ENCODE results near the gene LDLRAD2. TPM values are rescaled to one million over a fixed set of nuclear protein-coding genes. Genes with fewer than 3 reads are reported as not detected.

The LDLRAD2 gene
- total RNA-seq, 1 donor from 2014 or later: 0.14 TPM

DNA sequence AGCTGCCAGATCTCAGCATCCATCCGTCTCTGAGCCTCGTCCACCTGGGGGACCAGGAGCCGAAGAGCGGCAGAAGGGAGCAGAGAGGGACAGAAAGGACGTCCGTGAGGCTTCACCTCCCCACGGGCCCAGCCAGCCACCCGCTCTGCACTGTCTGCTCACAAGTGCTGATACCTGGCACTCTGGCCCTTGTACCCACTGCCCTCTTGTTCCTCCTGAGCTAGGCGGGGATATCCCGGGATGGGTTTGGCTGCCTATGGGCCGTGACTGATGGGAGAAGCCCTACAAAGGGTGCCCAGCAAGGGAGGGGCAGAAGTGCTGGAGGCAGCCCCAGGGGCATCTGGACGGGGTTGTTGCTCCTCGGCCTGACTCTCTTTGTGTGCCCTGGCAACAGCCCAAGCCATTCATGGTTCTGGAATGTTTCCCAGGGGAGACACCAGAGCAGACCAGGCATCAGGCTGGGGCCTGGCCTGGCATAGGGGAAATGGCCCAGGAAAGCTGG is 57.6 kb downstream of the LDLRAD2 start:
- no peaks in the 10 kb centered on the region for H3K9me3 Mint-ChIP-seq (ENCODE audit: unreplicated experiment)
- Histone ChIP-seq H3K79me2 (ENCODE audit: insufficient read depth, low read length) (no peaks in the 10 kb centered on the region), H3K27ac (ENCODE audit: low read depth, low read length) (no peak overlapping the region), H4K20me1 (ENCODE audit: insufficient read depth, low read length) (peaks cover 43% of the 10 kb centered on the region), H3K27me3 (ENCODE audit: insufficient read depth, low read length) (no peaks in the 10 kb centered on the region), H3K4me1 (ENCODE audit: insufficient read depth, low read length) (peaks cover 13% of the 10 kb centered on the region), H3K4me3 (ENCODE audit: insufficient read depth, low read depth, low read length) (no peak overlapping the region), H3K36me3 (ENCODE audit: insufficient read depth, low read length) (peaks cover 10% of the 10 kb centered on the region), H3K4me2 (ENCODE audit: low read length) (peak overlapping the region; percentile 27), H3K9ac (ENCODE audit: low read length) (no peak overlapping the region), H3K9me3 (ENCODE audit: insufficient read depth, low read depth, low read length) (no peaks in the 10 kb centered on the region), H2AFZ (ENCODE audit: low read depth, low read length) (no peak overlapping the region)
- H3K4me1 Mint-ChIP-seq (ENCODE audit: low read depth, unreplicated experiment): peaks cover 4% of the 10 kb centered on the region
- H3K4me3 Mint-ChIP-seq (ENCODE audit: unreplicated experiment): no peak overlapping the region
- FAIRE-seq (no peak), DNase-seq (ENCODE audit: low read depth) (peak; percentile 67)
- H3K27ac Mint-ChIP-seq (ENCODE audit: unreplicated experiment): no peak overlapping the region
- peaks cover 27% of the 10 kb centered on the region for H3K36me3 Mint-ChIP-seq (ENCODE audit: low read depth, unreplicated experiment)
- no peaks in the 10 kb centered on the region for H3K27me3 Mint-ChIP-seq (ENCODE audit: low read depth, unreplicated experiment)
- no peak for TF ChIP-seq EZH2 (IDR thresholded peaks at IDR 0.05; ENCODE audit: insufficient read depth, low read length)

DNA sequence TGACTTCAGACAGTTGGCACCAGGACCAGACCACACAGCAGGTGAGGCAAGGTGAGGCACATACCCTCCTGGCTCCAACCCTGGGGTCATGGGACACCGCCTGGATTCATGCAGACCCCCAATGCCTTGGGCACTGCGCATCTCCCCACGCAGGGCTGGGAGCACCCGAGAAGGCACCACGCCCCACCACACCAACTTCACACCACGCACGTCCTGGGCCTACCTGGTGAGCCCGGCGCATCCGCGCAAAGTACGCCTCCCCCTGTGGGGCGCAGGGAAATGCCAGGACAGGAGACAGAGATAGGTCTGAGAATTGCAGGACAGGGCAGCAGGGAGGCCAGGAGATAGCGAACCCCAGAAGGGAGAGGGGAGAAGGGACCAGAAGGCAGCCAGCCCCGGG is 58.5 kb downstream of the LDLRAD2 start:
- Histone ChIP-seq H3K9ac (ENCODE audit: low read length) (no peak overlapping the region), H3K36me3 (ENCODE audit: insufficient read depth, low read length) (peaks cover 12% of the 10 kb centered on the region)
- no peak overlapping the region for H3K4me3 Mint-ChIP-seq (ENCODE audit: unreplicated experiment)

DNA sequence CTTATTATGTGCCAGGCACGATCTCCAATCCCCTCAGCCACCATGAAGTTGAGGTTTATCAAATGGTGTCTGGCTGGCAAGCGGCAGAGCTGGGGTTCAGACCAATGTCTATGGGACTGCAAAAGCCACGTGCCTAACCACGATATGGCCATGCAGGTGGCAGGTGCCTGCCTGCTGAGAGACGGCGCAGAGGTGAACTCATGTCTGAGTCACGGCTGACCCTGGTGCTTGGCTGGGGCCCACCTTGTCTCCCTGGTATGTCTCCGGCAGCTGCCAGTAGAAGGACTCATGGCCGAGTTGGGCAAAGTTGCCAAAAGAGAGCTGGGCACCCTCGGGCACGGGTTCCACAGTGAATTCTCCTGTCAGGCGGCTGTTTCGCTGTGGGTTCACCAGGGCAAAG is 59.9 kb downstream of the LDLRAD2 start:
- H3K4me3 ChIP-seq (ENCODE audit: insufficient read depth, low read depth, low read length): no peak overlapping the region
- H3K9ac ChIP-seq (ENCODE audit: low read length): no peak overlapping the region
- no peak for TF ChIP-seq EZH2 (IDR thresholded peaks at IDR 0.05; ENCODE audit: insufficient read depth, low read length)
- TF ChIP-seq, protein P1, sequence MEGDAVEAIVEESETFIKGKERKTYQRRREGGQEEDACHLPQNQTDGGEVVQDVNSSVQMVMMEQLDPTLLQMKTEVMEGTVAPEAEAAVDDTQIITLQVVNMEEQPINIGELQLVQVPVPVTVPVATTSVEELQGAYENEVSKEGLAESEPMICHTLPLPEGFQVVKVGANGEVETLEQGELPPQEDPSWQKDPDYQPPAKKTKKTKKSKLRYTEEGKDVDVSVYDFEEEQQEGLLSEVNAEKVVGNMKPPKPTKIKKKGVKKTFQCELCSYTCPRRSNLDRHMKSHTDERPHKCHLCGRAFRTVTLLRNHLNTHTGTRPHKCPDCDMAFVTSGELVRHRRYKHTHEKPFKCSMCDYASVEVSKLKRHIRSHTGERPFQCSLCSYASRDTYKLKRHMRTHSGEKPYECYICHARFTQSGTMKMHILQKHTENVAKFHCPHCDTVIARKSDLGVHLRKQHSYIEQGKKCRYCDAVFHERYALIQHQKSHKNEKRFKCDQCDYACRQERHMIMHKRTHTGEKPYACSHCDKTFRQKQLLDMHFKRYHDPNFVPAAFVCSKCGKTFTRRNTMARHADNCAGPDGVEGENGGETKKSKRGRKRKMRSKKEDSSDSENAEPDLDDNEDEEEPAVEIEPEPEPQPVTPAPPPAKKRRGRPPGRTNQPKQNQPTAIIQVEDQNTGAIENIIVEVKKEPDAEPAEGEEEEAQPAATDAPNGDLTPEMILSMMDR (IDR thresholded peaks at IDR 0.05; ENCODE audit: insufficient read depth, low read depth, low read length): no peak
- Mint-ChIP-seq H3K4me1 (ENCODE audit: low read depth, unreplicated experiment) (peaks cover 4% of the 10 kb centered on the region), H3K27me3 (ENCODE audit: low read depth, unreplicated experiment) (no peaks in the 10 kb centered on the region), H3K36me3 (ENCODE audit: low read depth, unreplicated experiment) (peaks cover 25% of the 10 kb centered on the region), H3K9me3 (ENCODE audit: unreplicated experiment) (no peaks in the 10 kb centered on the region), H3K27ac (ENCODE audit: unreplicated experiment) (no peak overlapping the region), H3K4me3 (ENCODE audit: unreplicated experiment) (no peak overlapping the region)
- no peak overlapping the region for H2AFZ ChIP-seq (ENCODE audit: low read depth, low read length)
- no peak overlapping the region for H3K27ac ChIP-seq (ENCODE audit: low read depth, low read length)
- DNase-seq (ENCODE audit: low read depth) (no peak), FAIRE-seq (no peak)
- no peak overlapping the region for H3K4me2 ChIP-seq (ENCODE audit: low read length)
- H3K27me3 ChIP-seq (ENCODE audit: insufficient read depth, low read length): no peaks in the 10 kb centered on the region
- no peaks in the 10 kb centered on the region for H3K9me3 ChIP-seq (ENCODE audit: insufficient read depth, low read depth, low read length)
- peaks cover 33% of the 10 kb centered on the region for H4K20me1 ChIP-seq (ENCODE audit: insufficient read depth, low read length)
- H3K4me1 ChIP-seq (ENCODE audit: insufficient read depth, low read length): peaks cover 13% of the 10 kb centered on the region
- peaks cover 12% of the 10 kb centered on the region for H3K36me3 ChIP-seq (ENCODE audit: insufficient read depth, low read length)
- no peaks in the 10 kb centered on the region for H3K79me2 ChIP-seq (ENCODE audit: insufficient read depth, low read length)

More for the DNA sequence above, 58.5 kb downstream of the LDLRAD2 start:
- no peaks in the 10 kb centered on the region for H3K9me3 Mint-ChIP-seq (ENCODE audit: unreplicated experiment)
- Histone ChIP-seq H4K20me1 (ENCODE audit: insufficient read depth, low read length) (peaks cover 39% of the 10 kb centered on the region), H3K27ac (ENCODE audit: low read depth, low read length) (no peak overlapping the region), H3K79me2 (ENCODE audit: insufficient read depth, low read length) (no peaks in the 10 kb centered on the region), H3K4me2 (ENCODE audit: low read length) (no peak overlapping the region), H3K9me3 (ENCODE audit: insufficient read depth, low read depth, low read length) (no peaks in the 10 kb centered on the region), H3K4me3 (ENCODE audit: insufficient read depth, low read depth, low read length) (no peak overlapping the region), H2AFZ (ENCODE audit: low read depth, low read length) (no peak overlapping the region), H3K4me1 (ENCODE audit: insufficient read depth, low read length) (peaks cover 13% of the 10 kb centered on the region), H3K27me3 (ENCODE audit: insufficient read depth, low read length) (no peaks in the 10 kb centered on the region)
- peaks cover 27% of the 10 kb centered on the region for H3K36me3 Mint-ChIP-seq (ENCODE audit: low read depth, unreplicated experiment)
- peaks cover 4% of the 10 kb centered on the region for H3K4me1 Mint-ChIP-seq (ENCODE audit: low read depth, unreplicated experiment)
- no peak for DNase-seq (ENCODE audit: low read depth)
- no peak for TF ChIP-seq EZH2 (IDR thresholded peaks at IDR 0.05; ENCODE audit: insufficient read depth, low read length)
- FAIRE-seq: no peak
- no peaks in the 10 kb centered on the region for H3K27me3 Mint-ChIP-seq (ENCODE audit: low read depth, unreplicated experiment)
- no peak overlapping the region for H3K27ac Mint-ChIP-seq (ENCODE audit: unreplicated experiment)
